Stimulated activated CD4-positive, alpha-beta T cell treated with anti-CD3 and anti-CD28 coated beads, Interleukin-15, amount 100 ng/mL, for 48 hours (primary cell): Measurements from ENCODE around the gene MAP3K5.

Source experiments
- DNase-seq, 2 donors: peaks; one replicate each; pipeline ENCODE4 v3.0.0-alpha.2; 2020; ENCODE audit warnings: low read depth in 2 of 2

Gene MAP3K5

GRCh38 chr6:136538836-136539235 lies 253.4 kb downstream of the MAP3K5 start:
- no peak for DNase-seq

GRCh38 chr6:136535880-136536650 lies 256.2 kb downstream of the MAP3K5 start:
- no peak for DNase-seq

- DNase-seq, result no peak
Observed at GRCh38 chr6:136535017-136535765, 257.1 kb downstream of the MAP3K5 start.

GRCh38 chr6:136534268-136534667 lies 258.0 kb downstream of the MAP3K5 start:
- no peak for DNase-seq

- no peak for DNase-seq
Observed at GRCh38 chr6:136533487-136533886, 258.8 kb downstream of the MAP3K5 start.

- DNase-seq, result no peak
Observed at GRCh38 chr6:136532030-136532429, 260.2 kb downstream of the MAP3K5 start.

GRCh38 chr6:136529710-136530109 lies 262.6 kb downstream of the MAP3K5 start:
- no peak for DNase-seq

- DNase-seq, result no peak
Observed at GRCh38 chr6:136528477-136528876, 263.8 kb downstream of the MAP3K5 start.

- no peak for DNase-seq
Observed at GRCh38 chr6:136527831-136528230, 264.4 kb downstream of the MAP3K5 start.

GRCh38 chr6:136526937-136527336 lies 265.3 kb downstream of the MAP3K5 start:
- DNase-seq, result no peak

GRCh38 chr6:136526196-136526930 lies 265.9 kb downstream of the MAP3K5 start:
- DNase-seq, result peak in 1 of 2 donors; percentile 19

- no peak for DNase-seq
Observed at GRCh38 chr6:136525586-136526195, 266.6 kb downstream of the MAP3K5 start.

GRCh38 chr6:136524936-136525413 lies 267.3 kb downstream of the MAP3K5 start:
- DNase-seq, result no peak

GRCh38 chr6:136524339-136524935 lies 267.8 kb downstream of the MAP3K5 start:
- no peak for DNase-seq

- DNase-seq, result no peak
Observed at GRCh38 chr6:136523196-136523595, 269.1 kb downstream of the MAP3K5 start.

- DNase-seq, result no peak
Observed at GRCh38 chr6:136522636-136523035, 269.6 kb downstream of the MAP3K5 start.

GRCh38 chr6:136521911-136522310 lies 270.4 kb downstream of the MAP3K5 start:
- DNase-seq, result no peak

- no peak for DNase-seq
Observed at GRCh38 chr6:136521427-136521826, 270.9 kb downstream of the MAP3K5 start.

GRCh38 chr6:136520517-136520916 lies 271.8 kb downstream of the MAP3K5 start:
- no peak for DNase-seq

GRCh38 chr6:136517582-136517981 lies 274.7 kb downstream of the MAP3K5 start:
- DNase-seq, result no peak

- no peak for DNase-seq
Observed at GRCh38 chr6:136517002-136517401, 275.3 kb downstream of the MAP3K5 start.
